Kidney (tissue), 14 donors: ENCODE results near the gene AASDHPPT. TPM values are rescaled to one million over a fixed set of nuclear protein-coding genes. Genes with fewer than 3 reads are reported as not detected.

Experiments
- DNase-seq, 5 donors: peaks; one replicate each; pipeline ENCODE4 v3.0.0-alpha.2; 2013 to 2020
- FAIRE-seq: peaks from 2 replicates; lab custom pipeline; 2012; peaks lifted over from hg19 to GRCh38; lab: Jason Lieb, UNC
- H3K27ac ChIP-seq, 2 donors: one replicate each; pipeline ENCODE4 v1.7.0; 2013; ENCODE audit warnings: low read depth in 2 of 2, low read length in 2 of 2, inconsistent platforms in 1 of 2
- H3K27me3 ChIP-seq: one replicate; pipeline ENCODE4 v1.7.1; 2013; ENCODE audit warnings: low read length, inconsistent platforms; ENCODE audit not compliant: control insufficient read depth, insufficient read depth
- H3K36me3 ChIP-seq, 3 donors: one replicate each; pipeline versions ENCODE4 v1.7.0 to v1.7.1; 2013; ENCODE audit warnings: low read length in 3 of 3, control low read depth in 1 of 3, inconsistent platforms in 1 of 3; ENCODE audit not compliant: insufficient read depth in 3 of 3, control insufficient read depth in 2 of 3
- H3K4me1 ChIP-seq, 3 donors: one replicate each; pipeline versions ENCODE4 v1.7.0 to v1.7.1; 2013; ENCODE audit warnings: low read length in 3 of 3, inconsistent platforms in 1 of 3, low read depth in 1 of 3; ENCODE audit not compliant: control insufficient read depth in 2 of 3, insufficient read depth in 2 of 3
- H3K4me3 ChIP-seq, 3 donors: one replicate each; pipeline versions ENCODE4 v1.7.0 to v1.8.1; 2013; ENCODE audit warnings: low read length in 3 of 3, control low read depth in 1 of 3, inconsistent platforms in 1 of 3
- H3K9ac ChIP-seq, 3 donors: one replicate each; pipeline versions ENCODE4 v1.7.0 to v1.7.1; 2013; ENCODE audit warnings: low read length in 3 of 3, control low read depth in 1 of 3, inconsistent platforms in 1 of 3
- H3K9me3 ChIP-seq, 3 donors: one replicate each; pipeline versions ENCODE4 v1.7.0 to v1.7.1; 2013; ENCODE audit warnings: low read length in 3 of 3, control low read depth in 1 of 3, inconsistent platforms in 1 of 3; ENCODE audit not compliant: control insufficient read depth in 2 of 3, insufficient read depth in 1 of 3
- intact Hi-C: fragments of 100-400 bp; cut with DNase I; formaldehyde crosslinking; loops from one replicate; pipeline ENCODE4 v1.11.1; 2022
- polyA plus RNA-seq: library from polyadenylated mRNA; stranded (reverse); fragments of 350-450 nt; fragmentation: Illumina TruSeq; extraction: RNeasy Lipid Tissue Mini Kit (QIAGEN cat#74804); gene quantifications from one replicate; pipeline ENCODE4 v1.2.3, GENCODE V29; 2014; ENCODE audit warnings: low read depth, low replicate concordance; ENCODE audit not compliant: insufficient read depth
- total RNA-seq: library from RNA; stranded (reverse); fragmentation: NEBNext Ultra II Directional; extraction: Animal tissue kit (Norgen Biotek cat#: 25700); gene quantifications from one replicate; pipeline ENCODE4 v1.2.1, GENCODE V29; 2021
- TF ChIP-seq, protein P1 (sequence below): IDR thresholded peaks from 3 replicates; pipeline ENCODE4 v1.5.1; 2012; ENCODE audit warnings: mild to moderate bottlenecking, moderate library complexity, borderline replicate concordance; ENCODE audit not compliant: insufficient read depth; ENCODE audit errors: extremely low read depth
- donor health status: control.
- donor health status: control.
- donor health status: control.
- donor health status: control.
- donor health status: control.
- donor health status: DM: yes; HTN: yes; CAD: no.
- donor health status: Normal renal cell carcinoma (clear cell type).

The AASDHPPT gene
- total and polyA plus RNA-seq, 2 donors from 2014 or later = 20.8 to 33.0 TPM

DNA sequence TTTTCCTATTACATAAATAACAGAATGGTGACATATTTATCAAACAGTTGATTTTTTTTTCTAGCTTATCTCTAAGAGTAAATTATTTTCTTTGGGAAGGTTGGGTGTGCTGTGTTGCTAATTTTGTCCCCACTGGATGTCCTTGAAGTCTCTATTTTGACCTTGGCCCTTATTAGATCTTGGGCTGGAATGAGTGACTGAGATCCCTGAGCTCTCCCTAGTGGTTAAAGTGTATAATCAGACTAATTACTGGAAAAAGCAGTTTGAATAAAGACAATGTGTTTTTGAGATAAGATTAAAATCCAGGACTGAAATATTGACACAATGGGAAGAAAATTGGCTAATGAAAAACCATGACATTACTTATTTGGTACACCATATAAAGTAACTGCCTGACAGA, 56.1 kb downstream of the AASDHPPT start:
- Histone ChIP-seq H3K36me3 (no peaks in the 10 kb centered on the region), H3K4me3 (no peak overlapping the region), H3K27ac (no peak overlapping the region), H3K9me3 (no peaks in the 10 kb centered on the region), H3K4me1 (no peaks in the 10 kb centered on the region), H3K27me3 (no peaks in the 10 kb centered on the region), H3K9ac (no peak overlapping the region)
- intact Hi-C loops = no loop called here
- FAIRE-seq (no peak), DNase-seq (no peak)
- TF ChIP-seq, protein P1, sequence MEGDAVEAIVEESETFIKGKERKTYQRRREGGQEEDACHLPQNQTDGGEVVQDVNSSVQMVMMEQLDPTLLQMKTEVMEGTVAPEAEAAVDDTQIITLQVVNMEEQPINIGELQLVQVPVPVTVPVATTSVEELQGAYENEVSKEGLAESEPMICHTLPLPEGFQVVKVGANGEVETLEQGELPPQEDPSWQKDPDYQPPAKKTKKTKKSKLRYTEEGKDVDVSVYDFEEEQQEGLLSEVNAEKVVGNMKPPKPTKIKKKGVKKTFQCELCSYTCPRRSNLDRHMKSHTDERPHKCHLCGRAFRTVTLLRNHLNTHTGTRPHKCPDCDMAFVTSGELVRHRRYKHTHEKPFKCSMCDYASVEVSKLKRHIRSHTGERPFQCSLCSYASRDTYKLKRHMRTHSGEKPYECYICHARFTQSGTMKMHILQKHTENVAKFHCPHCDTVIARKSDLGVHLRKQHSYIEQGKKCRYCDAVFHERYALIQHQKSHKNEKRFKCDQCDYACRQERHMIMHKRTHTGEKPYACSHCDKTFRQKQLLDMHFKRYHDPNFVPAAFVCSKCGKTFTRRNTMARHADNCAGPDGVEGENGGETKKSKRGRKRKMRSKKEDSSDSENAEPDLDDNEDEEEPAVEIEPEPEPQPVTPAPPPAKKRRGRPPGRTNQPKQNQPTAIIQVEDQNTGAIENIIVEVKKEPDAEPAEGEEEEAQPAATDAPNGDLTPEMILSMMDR = no peak

DNA sequence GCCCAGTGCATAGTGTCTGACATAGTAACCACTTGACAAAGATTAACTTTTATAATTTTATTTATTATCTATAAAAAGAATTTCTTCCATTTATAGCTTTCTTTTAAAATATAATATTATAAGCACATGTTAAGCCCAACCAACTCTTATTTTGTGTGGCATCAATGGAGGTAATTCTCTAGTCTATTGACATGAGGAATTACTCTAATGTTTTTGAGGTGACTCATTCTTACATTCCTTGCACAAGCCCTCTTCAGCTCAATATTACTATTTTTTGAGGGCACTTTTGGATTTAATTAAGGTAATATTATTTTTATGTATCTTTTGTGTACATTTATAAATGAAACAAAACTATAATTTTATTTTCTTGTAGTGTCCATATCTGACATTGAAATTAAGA, 59.6 kb downstream of the AASDHPPT start:
- Histone ChIP-seq H3K9me3 (no peaks in the 10 kb centered on the region), H3K27ac (no peak overlapping the region), H3K36me3 (no peaks in the 10 kb centered on the region), H3K27me3 (no peaks in the 10 kb centered on the region), H3K9ac (no peak overlapping the region), H3K4me1 (no peaks in the 10 kb centered on the region), H3K4me3 (no peak overlapping the region)
- TF ChIP-seq, protein P1 = no peak
- intact Hi-C loops = no loop called here
- DNase-seq (no peak), FAIRE-seq (no peak)

GRCh38 chr11:106137758-106138157, 60.3 kb downstream of the AASDHPPT start:
- H3K4me3 ChIP-seq = no peak overlapping the region
- H3K27ac ChIP-seq = no peak overlapping the region
- H3K9ac ChIP-seq = no peak overlapping the region
- FAIRE-seq (no peak), DNase-seq (no peak)
- TF ChIP-seq, protein P1 = no peak
- intact Hi-C loops = no loop called here
- H3K4me1 ChIP-seq = no peaks in the 10 kb centered on the region
- no peaks in the 10 kb centered on the region for H3K36me3 ChIP-seq
- H3K27me3 ChIP-seq = no peaks in the 10 kb centered on the region
- no peaks in the 10 kb centered on the region for H3K9me3 ChIP-seq

Other genes with a start within 250 kb of the AASDHPPT start
- gene MSANTD4, start 55.4 kb upstream of the AASDHPPT start, total RNA-seq = 18.0 TPM
- gene MSANTD4, start 55.4 kb upstream of the AASDHPPT start, polyA plus RNA-seq = 10.0 TPM
- 10.2 TPM for gene KBTBD3, start 315 bp upstream of the AASDHPPT start, total RNA-seq
- gene KBTBD3, start 315 bp upstream of the AASDHPPT start, polyA plus RNA-seq = 8.1 TPM